Activated gamma-delta T cell treated with anti-CD3 and anti-CD28 coated beads, Interleukin-2, amount 50 U/mL, for 16 hours (primary cell): ENCODE data around the gene LMX1A.

Source experiments
- DNase-seq: peaks from one replicate; pipeline ENCODE4 v3.0.0-alpha.2; 2020; ENCODE audit warnings: low read depth

LMX1A gene

DNA sequence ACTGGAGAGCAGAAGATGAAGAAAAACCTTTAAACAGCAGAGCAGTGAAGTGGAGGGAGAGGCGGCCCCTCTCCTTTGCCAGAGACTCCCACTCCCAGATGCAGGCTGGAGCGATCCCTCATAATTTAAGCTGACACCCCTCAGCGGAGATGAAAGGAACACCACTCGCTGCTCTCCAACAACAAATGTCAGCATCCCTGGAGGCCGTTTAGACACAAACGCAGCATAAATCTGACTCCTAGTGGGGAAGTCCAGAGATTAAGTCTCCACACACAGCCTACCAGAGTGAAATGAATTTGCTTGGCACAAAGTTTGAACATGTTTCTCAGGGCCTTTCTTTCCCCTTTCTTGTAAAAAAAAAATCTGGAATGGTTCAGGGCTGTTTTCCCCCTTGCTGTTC is 137.8 kb downstream of the LMX1A start:
- DNase-seq, result no peak

DNA sequence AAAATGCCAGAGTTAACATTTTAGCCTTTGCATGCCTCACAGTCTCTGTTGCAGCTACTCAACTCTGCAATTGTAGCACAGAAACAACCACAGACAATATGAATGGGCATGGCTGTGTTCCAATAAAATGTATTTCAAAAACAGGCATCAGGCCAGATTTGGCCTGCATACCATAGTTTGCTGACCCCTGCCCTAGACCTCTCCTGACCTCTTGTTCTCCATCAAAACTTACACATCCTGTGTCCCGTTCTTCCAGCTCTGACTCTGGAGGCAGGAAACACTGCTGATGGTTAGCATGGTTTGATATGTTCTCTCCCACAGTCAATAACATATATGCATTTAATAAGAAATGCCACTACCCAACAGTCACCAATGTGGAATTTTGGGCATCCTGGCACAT is 138.6 kb downstream of the LMX1A start:
- DNase-seq, result no peak

DNA sequence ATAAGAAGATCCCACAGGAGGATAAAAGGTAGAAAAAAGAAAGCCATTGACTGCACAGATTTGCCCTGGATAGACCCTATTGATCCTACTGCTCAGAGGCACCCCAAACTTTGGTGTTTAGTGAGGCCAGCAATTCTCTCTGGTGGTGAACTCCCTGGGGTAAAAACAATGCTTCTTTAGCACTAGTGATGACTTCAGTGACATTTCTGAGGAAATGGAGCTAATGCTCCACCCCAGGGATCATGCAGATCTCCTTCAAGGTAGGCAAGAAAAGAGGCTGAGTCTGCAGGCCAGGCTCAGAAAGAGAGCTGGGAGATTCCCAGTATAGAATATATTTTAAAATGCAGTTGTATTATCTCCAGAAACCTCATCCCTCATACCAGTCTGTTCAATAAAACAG is 140.3 kb downstream of the LMX1A start:
- no peak for DNase-seq

DNA sequence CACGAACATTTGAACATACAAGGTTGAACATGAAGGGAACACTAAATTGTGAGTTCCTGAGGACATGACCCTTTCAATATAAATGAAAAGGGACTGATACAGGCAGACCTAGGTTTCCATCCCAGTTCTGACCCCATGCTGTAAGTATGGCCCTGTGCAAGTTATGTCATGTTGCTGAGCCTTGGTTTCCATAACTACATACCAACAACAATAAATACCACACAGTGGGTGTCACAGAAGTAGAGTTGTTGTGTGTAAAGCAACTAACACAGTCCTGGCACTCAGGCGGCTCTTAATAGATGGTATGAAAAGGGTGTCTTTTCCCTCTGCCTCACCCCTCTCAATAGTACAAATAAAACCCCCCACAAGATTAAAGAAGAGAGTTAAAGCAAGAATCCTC is 140.8 kb downstream of the LMX1A start:
- DNase-seq, result no peak

- DNase-seq, result no peak
Measured at GRCh38 chr1:165212229-165212628, 144.3 kb downstream of the LMX1A start.

GRCh38 chr1:165207853-165208515 is 148.5 kb downstream of the LMX1A start:
- DNase-seq, result no peak

- no peak for DNase-seq
Measured at GRCh38 chr1:165205145-165205544, 151.4 kb downstream of the LMX1A start.

- no peak for DNase-seq
Measured at GRCh38 chr1:165204548-165204947, 152.0 kb downstream of the LMX1A start.

- no peak for DNase-seq
Measured at GRCh38 chr1:165191087-165191486, 165.4 kb downstream of the LMX1A start.

- no peak for DNase-seq
Measured at GRCh38 chr1:165189913-165190312, 166.6 kb downstream of the LMX1A start.

DNA sequence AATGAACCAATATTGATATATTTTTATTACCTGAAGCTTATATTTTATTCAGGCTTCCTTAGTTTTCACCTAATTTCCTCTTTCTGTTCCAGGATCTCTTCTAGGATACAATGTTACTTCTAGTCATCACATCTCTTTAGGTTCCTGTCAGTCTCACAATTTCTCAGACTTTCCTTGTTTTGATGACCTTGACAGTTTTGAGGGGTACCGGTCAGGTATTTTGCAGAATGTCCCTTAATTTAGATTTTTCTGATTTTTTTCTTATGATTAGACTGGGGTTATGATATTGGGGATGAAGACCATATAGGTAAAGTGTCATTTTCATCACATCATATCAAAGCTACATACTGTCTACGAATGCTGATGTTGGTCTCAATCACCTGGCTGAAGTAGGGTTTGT is 167.5 kb downstream of the LMX1A start:
- no peak for DNase-seq

DNA sequence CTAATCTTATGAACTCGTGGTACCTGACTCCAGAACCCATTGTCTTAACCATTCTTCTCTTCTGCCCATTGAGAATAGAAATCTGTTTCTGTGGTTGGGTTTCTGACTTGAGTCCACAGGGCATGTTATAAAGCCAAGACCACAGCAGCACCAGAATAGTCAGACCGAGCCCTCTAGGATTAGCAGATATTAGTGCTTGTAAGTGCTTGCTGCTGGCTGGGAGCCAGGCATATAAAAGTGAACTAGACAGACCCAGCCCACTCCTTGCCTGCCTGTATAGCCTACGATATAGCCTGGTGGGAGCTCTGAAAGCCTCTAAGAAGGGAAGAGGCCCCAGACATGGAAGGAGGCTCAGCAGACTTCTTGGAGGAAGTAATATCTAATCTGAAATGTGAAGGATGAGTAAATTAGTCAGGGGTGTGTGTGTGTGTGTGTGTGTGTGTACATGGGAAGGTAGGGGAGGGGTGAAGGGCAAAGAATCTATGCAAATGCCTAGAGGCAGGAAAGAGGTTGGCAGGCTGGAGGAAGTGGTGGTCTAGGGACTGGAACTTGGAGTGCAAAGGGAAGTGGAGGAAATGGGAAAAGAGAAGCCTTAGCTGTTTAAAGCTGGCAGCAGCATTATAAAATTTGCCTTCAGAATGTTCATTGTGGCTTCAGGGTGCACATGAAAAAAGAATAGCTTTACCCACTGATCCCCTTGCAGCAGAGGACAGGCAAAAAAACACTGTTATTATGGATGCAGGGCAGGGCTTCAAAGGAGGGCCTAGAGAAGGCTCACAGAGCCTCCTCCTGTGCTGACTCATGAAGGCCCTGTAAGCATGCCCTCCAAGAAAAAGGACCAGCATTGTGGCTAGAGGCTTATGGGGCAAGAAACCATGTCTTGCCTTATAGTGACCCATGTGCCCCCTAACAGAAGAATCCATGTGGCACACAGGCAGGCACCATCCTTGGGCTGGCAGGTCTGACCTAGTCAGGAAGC is 169.2 kb downstream of the LMX1A start:
- no peak for DNase-seq

DNA sequence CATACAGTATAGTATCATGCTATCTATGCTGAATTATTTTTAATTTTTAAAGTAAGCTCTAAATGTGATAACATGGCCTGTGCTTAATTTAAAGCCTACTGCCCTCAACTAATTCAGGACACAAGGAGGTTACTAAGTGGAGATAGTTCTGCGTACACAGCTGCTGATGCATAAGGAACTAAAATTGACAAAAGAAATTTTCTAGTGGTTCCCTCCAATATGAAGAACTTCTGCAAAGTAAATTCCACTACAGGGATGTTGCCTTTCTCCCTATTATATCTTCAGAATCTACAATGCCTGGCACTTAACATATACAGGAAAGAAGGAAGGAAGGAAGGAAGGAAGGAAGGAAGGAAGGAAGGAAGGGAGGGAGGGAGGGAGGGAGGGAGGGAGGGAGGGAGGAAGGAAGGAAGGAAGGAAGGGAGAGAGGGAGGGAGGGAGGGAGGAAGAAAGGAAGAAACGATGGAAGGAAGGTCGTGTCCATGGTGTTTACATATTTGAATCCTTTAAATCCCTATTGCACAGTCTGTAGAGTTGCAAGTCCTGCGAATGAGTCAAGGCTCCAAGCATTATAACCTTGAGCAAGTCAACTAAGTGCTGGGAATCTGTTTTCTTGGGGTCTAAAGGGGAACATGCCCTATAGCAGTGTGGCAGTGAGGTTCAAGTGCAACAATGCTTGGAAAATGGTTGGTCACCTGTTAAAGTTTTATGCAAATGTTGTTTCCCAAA is 171.2 kb downstream of the LMX1A start:
- DNase-seq, result no peak

DNA sequence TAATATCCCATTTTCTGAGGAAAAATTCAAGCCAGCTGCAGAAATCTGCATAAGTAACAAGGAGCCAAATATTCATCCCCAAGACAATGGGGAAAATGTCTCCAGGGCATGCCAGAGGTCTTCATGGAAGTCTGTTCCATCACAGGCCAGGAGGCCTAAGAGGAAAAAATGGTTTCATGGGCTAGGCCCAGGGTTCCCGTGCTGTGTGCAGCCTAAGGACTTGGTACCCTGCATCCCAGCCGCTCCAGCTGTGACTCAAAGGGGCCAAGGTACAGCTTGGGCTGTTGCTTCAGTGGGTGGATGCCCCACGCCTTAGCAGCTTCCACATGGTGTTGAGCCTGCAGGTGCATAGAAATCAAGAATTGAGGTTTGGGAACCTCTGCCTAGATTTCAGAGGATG is 173.5 kb downstream of the LMX1A start:
- DNase-seq, result no peak

GRCh38 chr1:165179306-165179705 is 177.2 kb downstream of the LMX1A start:
- DNase-seq, result no peak

DNA sequence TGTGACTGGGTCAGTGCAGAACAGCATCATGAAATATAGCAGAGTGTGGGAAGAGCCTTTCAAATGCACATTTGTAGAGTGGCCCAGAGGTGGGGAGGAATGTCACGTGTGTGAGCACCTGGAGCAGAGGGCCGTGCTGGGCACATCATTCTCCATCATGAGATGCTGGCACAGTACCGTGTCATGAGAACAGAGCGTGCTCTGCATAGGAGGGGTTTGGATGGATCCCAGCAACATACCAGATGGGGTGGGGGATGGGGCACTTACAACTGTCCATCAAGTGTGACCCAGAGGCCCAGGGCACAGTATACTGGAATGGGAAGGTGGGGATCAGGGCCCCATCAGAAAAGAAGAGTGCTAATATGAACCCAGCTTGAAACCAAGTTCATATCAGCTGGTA is 182.0 kb downstream of the LMX1A start:
- DNase-seq, result no peak

GRCh38 chr1:165173818-165174217 is 182.7 kb downstream of the LMX1A start:
- DNase-seq, result no peak

GRCh38 chr1:165173409-165173808 is 183.1 kb downstream of the LMX1A start:
- no peak for DNase-seq

- no peak for DNase-seq
Measured at GRCh38 chr1:165172666-165173065, 183.8 kb downstream of the LMX1A start.

GRCh38 chr1:165169729-165170128 is 186.8 kb downstream of the LMX1A start:
- DNase-seq, result no peak

DNA sequence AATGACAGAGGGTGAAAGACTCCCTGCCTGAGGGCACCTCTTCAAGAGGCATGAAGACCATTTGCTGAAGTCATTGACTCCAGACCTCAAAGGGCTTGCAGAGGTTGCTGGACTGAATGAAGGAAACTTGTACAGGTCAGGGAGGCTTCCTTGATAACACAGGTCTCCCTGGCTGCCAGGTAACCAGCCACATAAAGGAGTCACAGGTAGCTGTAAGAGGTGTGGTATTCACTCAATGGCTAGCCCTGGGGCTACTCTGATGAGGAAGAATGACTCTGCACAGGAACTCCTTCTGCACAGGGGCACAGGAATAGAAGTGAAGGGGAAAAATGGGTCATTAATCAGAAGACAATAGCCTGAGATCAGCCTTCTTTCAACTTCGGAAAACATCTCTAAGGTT is 187.5 kb downstream of the LMX1A start:
- no peak for DNase-seq

- DNase-seq, result no peak
Measured at GRCh38 chr1:165168467-165168866, 188.0 kb downstream of the LMX1A start.
